OCI-LY3 (cell line): ENCODE measurements around the gene COL1A2.

ENCODE experiments used
- H2AFZ ChIP-seq: fragments of 200-600, 300-600 bp; shearing (Covaris generic); 2 replicates; pipeline ENCODE4 v1.6.0; 2014; ENCODE audit warnings: antibody characterized with exemption, low read depth, low read length
- H3K27ac ChIP-seq: fragments of 200-600, 300-600 bp; sonication (generic); 2 replicates; pipeline ENCODE4 v1.5.1; 2014; ENCODE audit warnings: mild to moderate bottlenecking, low read length, moderate library complexity, mixed read lengths
- H3K27me3 ChIP-seq: fragments of 200-600, 300-600 bp; sonication (generic); 2 replicates; pipeline ENCODE4 v1.6.1; 2014; ENCODE audit warnings: low read depth, low read length, mixed read lengths
- H3K36me3 ChIP-seq: fragments of 200-600, 300-600 bp; sonication (generic); replicated peaks from 2 replicates; pipeline ENCODE3; 2014; ENCODE audit warnings: low read depth, low read length, mixed read lengths
- H3K4me1 ChIP-seq: fragments of 300-600, 200-600 bp; sonication (generic); 2 replicates; pipeline ENCODE4 v1.6.1; 2014; ENCODE audit warnings: low read length, mixed read lengths
- H3K4me2 ChIP-seq: fragments of 200-600, 300-600 bp; sonication (generic); 2 replicates; pipeline ENCODE4 v1.6.1; 2014; ENCODE audit warnings: low read length, mixed read lengths
- H3K4me3 ChIP-seq: fragments of 300-600, 200-600 bp; sonication (generic); 2 replicates; pipeline ENCODE4 v1.5.1; 2014; ENCODE audit warnings: antibody characterized with exemption, mild to moderate bottlenecking, low read length, moderate library complexity
- H3K79me2 ChIP-seq: fragments of 300-600, 200-600 bp; shearing (Covaris generic); 2 replicates; pipeline ENCODE4 v1.6.1; 2014; ENCODE audit warnings: mild to moderate bottlenecking, low read length, mixed read lengths
- H3K9ac ChIP-seq: fragments of 300-600, 200-600 bp; shearing (Covaris generic); 2 replicates; pipeline ENCODE4 v1.6.0; 2014; ENCODE audit warnings: mild to moderate bottlenecking, low read length, moderate library complexity
- H3K9me3 ChIP-seq: fragments of 200-600, 300-600 bp; shearing (Covaris generic); 2 replicates; pipeline ENCODE4 v1.6.1; 2014; ENCODE audit warnings: low read length, mixed read lengths; ENCODE audit not compliant: insufficient read depth
- H4K20me1 ChIP-seq: fragments of 200-600, 300-600 bp; sonication (generic); 2 replicates; pipeline ENCODE4 v1.6.1; 2016; ENCODE audit warnings: low read length, mixed read lengths; ENCODE audit not compliant: insufficient read depth
- CTCF ChIP-seq: fragments of 200-600, 300-600 bp; sonication (generic); IDR thresholded peaks from 2 replicates; pipeline ENCODE4 v1.5.1; 2014; ENCODE audit warnings: antibody characterized with exemption, low read length, low read depth
- EZH2phosphoT487 ChIP-seq: fragments of 200-600 bp; shearing (Covaris generic); IDR thresholded peaks from 2 replicates; pipeline ENCODE4 v1.6.1; 2018; ENCODE audit warnings: antibody characterized with exemption, mixed run types, low read depth

Gene COL1A2

GRCh38 chr7:94409200-94409948 is 14.7 kb downstream of the COL1A2 start:
- H3K4me3 ChIP-seq: no peak overlapping the region
- no peaks in the 10 kb centered on the region for H4K20me1 ChIP-seq
- H3K79me2 ChIP-seq: no peaks in the 10 kb centered on the region
- no peak overlapping the region for H3K4me2 ChIP-seq
- H3K27ac ChIP-seq: no peak overlapping the region
- TF ChIP-seq EZH2phosphoT487: no peak
- no peak for TF ChIP-seq CTCF
- H3K4me1 ChIP-seq: peaks cover 10% of the 10 kb centered on the region; the same call in 1 of the 2 replicates
- no peak overlapping the region for H2AFZ ChIP-seq
- H3K9me3 ChIP-seq: no peaks in the 10 kb centered on the region
- H3K36me3 ChIP-seq: no peaks in the 10 kb centered on the region
- no peaks in the 10 kb centered on the region for H3K27me3 ChIP-seq
- H3K9ac ChIP-seq: no peak overlapping the region

- Histone ChIP-seq H3K4me1 (peaks cover 10% of the 10 kb centered on the region; the same call in 1 of the 2 replicates), H3K27me3 (no peaks in the 10 kb centered on the region), H3K27ac (no peak overlapping the region), H3K4me3 (no peak overlapping the region), H3K79me2 (no peaks in the 10 kb centered on the region), H2AFZ (no peak overlapping the region), H4K20me1 (no peaks in the 10 kb centered on the region), H3K36me3 (no peaks in the 10 kb centered on the region), H3K9ac (no peak overlapping the region), H3K9me3 (no peaks in the 10 kb centered on the region), H3K4me2 (peak overlapping the region; percentile 9; the same call in 1 of the 2 replicates)
- TF ChIP-seq EZH2phosphoT487 (no peak), CTCF (no peak)
Observed at GRCh38 chr7:94410413-94411187, 15.9 kb downstream of the COL1A2 start.

GRCh38 chr7:94411188-94411466 is 16.4 kb downstream of the COL1A2 start:
- Histone ChIP-seq H3K9me3 (no peaks in the 10 kb centered on the region), H3K27me3 (no peaks in the 10 kb centered on the region), H3K79me2 (no peaks in the 10 kb centered on the region), H3K4me3 (no peak overlapping the region), H3K36me3 (no peaks in the 10 kb centered on the region), H3K4me1 (peaks cover 10% of the 10 kb centered on the region; the same call in 1 of the 2 replicates), H3K27ac (no peak overlapping the region), H3K9ac (no peak overlapping the region), H2AFZ (no peak overlapping the region), H4K20me1 (no peaks in the 10 kb centered on the region), H3K4me2 (peak overlapping the region; percentile 9; the same call in 1 of the 2 replicates)
- TF ChIP-seq CTCF (no peak), EZH2phosphoT487 (no peak)

GRCh38 chr7:94412762-94413322 is 18.1 kb downstream of the COL1A2 start:
- no peak for TF ChIP-seq EZH2phosphoT487
- no peak for TF ChIP-seq CTCF
- Histone ChIP-seq H3K9me3 (no peaks in the 10 kb centered on the region), H3K27ac (no peak overlapping the region), H3K79me2 (no peaks in the 10 kb centered on the region), H3K4me3 (no peak overlapping the region), H3K9ac (no peak overlapping the region), H4K20me1 (no peaks in the 10 kb centered on the region), H3K4me2 (no peak overlapping the region), H3K36me3 (no peaks in the 10 kb centered on the region), H2AFZ (no peak overlapping the region), H3K4me1 (peaks cover 10% of the 10 kb centered on the region; the same call in 1 of the 2 replicates), H3K27me3 (0 out of 2 replicates have a peak, but pooled peaks cover 5% of the 10 kb centered on the region)
